HG03439 (cell line): ENCODE data around the gene MED10.

ENCODE experiments used
- ATAC-seq: cut with Tn5 transposase; IDR thresholded peaks from one replicate; pipeline ENCODE4 v1.9.1; 2021; ENCODE audit warnings: mild to moderate bottlenecking, moderate library complexity; ENCODE audit not compliant: unreplicated experiment

The MED10 gene

GRCh38 chr5:6353602-6354302 lies 24.6 kb downstream of the MED10 start:
- ATAC-seq, result no peak

GRCh38 chr5:6350277-6351090 lies 27.9 kb downstream of the MED10 start:
- ATAC-seq, result no peak

GRCh38 chr5:6349387-6349786 lies 29.0 kb downstream of the MED10 start:
- no peak for ATAC-seq

- no peak for ATAC-seq
Observed at GRCh38 chr5:6348476-6349000, 29.8 kb downstream of the MED10 start.

- ATAC-seq, result no peak
Observed at GRCh38 chr5:6347673-6348072, 30.7 kb downstream of the MED10 start.

GRCh38 chr5:6347165-6347564 lies 31.2 kb downstream of the MED10 start:
- ATAC-seq, result no peak

- ATAC-seq, result no peak
Observed at GRCh38 chr5:6344593-6344989, 33.8 kb downstream of the MED10 start.

GRCh38 chr5:6343951-6344592 lies 34.3 kb downstream of the MED10 start:
- ATAC-seq, result no peak

GRCh38 chr5:6342689-6343315 lies 35.5 kb downstream of the MED10 start:
- no peak for ATAC-seq

GRCh38 chr5:6340100-6340499 lies 38.2 kb downstream of the MED10 start:
- ATAC-seq, result no peak

- no peak for ATAC-seq
Observed at GRCh38 chr5:6338871-6339270, 39.5 kb downstream of the MED10 start.

GRCh38 chr5:6338135-6338534 lies 40.2 kb downstream of the MED10 start:
- ATAC-seq, result no peak

GRCh38 chr5:6333182-6333905 lies 45.0 kb downstream of the MED10 start:
- no peak for ATAC-seq

GRCh38 chr5:6328173-6328572 lies 50.2 kb downstream of the MED10 start:
- no peak for ATAC-seq

- ATAC-seq, result no peak
Observed at GRCh38 chr5:6326776-6327175, 51.6 kb downstream of the MED10 start.

- no peak for ATAC-seq
Observed at GRCh38 chr5:6322163-6322713, 56.1 kb downstream of the MED10 start.
